HuH-7 (cell line): Measurements from ENCODE around the gene FOLH1.
"Not testable (repeated sequence)": the region's sequence is repeated elsewhere in the genome, so short reads cannot be mapped to it uniquely, and the experiment has no call there.

Experiments used
- DNase-seq: peaks from one replicate; pipeline ENCODE4 v3.0.0; 2011; ENCODE audit warnings: low spot score

The FOLH1 gene

GRCh38 chr11:49208006-49208721 lies at the start of gene FOLH1:
FOLH1 (minus strand) TSS chr11:49208602; CDS start chr11:49208409, 193 bp downstream.
- DNase-seq: peak; percentile 76

GRCh38 chr11:49255148-49255547 lies 46.7 kb upstream of the FOLH1 start:
- not testable (repeated sequence) for DNase-seq

GRCh38 chr11:49251212-49251611 lies 42.8 kb upstream of the FOLH1 start:
- not testable (repeated sequence) for DNase-seq

GRCh38 chr11:49250398-49251115 lies 42.2 kb upstream of the FOLH1 start:
- DNase-seq: not testable (repeated sequence)

- DNase-seq: not testable (repeated sequence)
These were observed 41.0 kb upstream of the FOLH1 start for GRCh38 chr11:49249363-49249762.

GRCh38 chr11:49233685-49234084 lies 25.3 kb upstream of the FOLH1 start:
- not testable (repeated sequence) for DNase-seq

- DNase-seq: not testable (repeated sequence)
These were observed 24.6 kb upstream of the FOLH1 start for GRCh38 chr11:49233019-49233418.

- DNase-seq: not testable (repeated sequence)
These were observed 23.3 kb upstream of the FOLH1 start for GRCh38 chr11:49231725-49232124.

GRCh38 chr11:49230534-49230933 lies 22.1 kb upstream of the FOLH1 start:
- not testable (repeated sequence) for DNase-seq

- DNase-seq: not testable (repeated sequence)
These were observed 21.6 kb upstream of the FOLH1 start for GRCh38 chr11:49230001-49230400.

GRCh38 chr11:49229136-49229535 lies 20.7 kb upstream of the FOLH1 start:
- not testable (repeated sequence) for DNase-seq

- DNase-seq: not testable (repeated sequence)
These were observed 16.9 kb upstream of the FOLH1 start for GRCh38 chr11:49225255-49225785.

- DNase-seq: no peak
These were observed 12.7 kb upstream of the FOLH1 start for GRCh38 chr11:49221112-49221511.

GRCh38 chr11:49213026-49213560 lies 4.7 kb upstream of the FOLH1 start:
- DNase-seq: no peak

GRCh38 chr11:49206999-49207398 lies 1.4 kb downstream of the FOLH1 start:
- DNase-seq: not testable (repeated sequence)

GRCh38 chr11:49202287-49202976 lies 6.0 kb downstream of the FOLH1 start:
- no peak for DNase-seq

GRCh38 chr11:49196775-49197174 lies 11.6 kb downstream of the FOLH1 start:
- DNase-seq: not testable (repeated sequence)

GRCh38 chr11:49196002-49196401 lies 12.4 kb downstream of the FOLH1 start:
- not testable (repeated sequence) for DNase-seq

- DNase-seq: not testable (repeated sequence)
These were observed 18.1 kb downstream of the FOLH1 start for GRCh38 chr11:49190287-49190686.

GRCh38 chr11:49186225-49186624 lies 22.2 kb downstream of the FOLH1 start:
- DNase-seq: not testable (repeated sequence)

- not testable (repeated sequence) for DNase-seq
These were observed 22.8 kb downstream of the FOLH1 start for GRCh38 chr11:49185597-49185996.

- peak; percentile 22 for DNase-seq
These were observed 23.6 kb downstream of the FOLH1 start for GRCh38 chr11:49184756-49185155.
